ENCODE data around the gene TSPAN16.
"Not testable (repeated sequence)": the region's sequence is repeated elsewhere in the genome, so short reads cannot be mapped to it uniquely, and the experiment has no call there.

The TSPAN16 gene

DNA sequence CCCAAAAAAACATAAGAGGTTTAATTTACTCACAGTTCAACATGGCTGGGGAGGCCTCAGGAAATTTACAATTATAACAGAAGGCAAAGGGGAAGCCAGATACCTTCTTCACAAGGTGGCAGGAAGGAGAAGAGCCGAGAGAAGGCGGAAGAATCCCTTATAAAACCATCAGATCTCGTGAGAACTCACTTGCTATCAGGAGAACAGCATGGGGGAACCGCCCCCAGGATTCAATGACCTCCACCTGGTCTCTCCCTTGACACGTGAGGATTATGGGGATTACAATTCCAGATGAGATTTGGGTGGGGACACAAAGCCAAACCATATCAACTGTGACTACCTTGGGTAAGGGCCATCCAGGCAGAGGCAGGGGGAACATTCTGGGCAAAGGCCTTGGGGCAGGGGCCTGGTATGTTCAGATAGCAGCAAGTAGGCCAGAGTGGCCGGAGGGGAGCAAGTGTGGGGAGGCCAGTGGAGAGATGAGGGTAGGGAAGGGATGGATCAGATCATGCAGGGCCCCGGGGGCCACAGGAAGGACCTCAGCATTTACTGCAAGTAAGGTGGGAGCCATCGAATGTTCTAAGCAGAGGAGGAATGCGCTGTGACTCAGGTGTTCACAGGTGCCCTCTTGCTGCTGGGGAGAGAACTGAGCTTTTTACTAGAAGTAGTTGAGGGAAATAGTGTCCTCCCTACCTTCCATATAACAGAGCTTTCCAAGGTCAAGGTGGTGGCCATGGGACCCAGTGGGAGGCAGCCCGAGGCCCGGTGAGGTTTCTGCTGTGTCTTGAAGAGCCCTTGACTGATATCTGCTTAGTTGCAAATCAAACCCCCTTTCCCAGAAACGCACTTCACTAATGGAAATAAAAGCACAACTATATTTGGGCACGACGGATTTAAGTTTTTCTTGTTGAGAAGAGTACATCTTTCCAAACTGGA, 25.5 kb downstream of the TSPAN16 start:
- no peak for DNase-seq

DNA sequence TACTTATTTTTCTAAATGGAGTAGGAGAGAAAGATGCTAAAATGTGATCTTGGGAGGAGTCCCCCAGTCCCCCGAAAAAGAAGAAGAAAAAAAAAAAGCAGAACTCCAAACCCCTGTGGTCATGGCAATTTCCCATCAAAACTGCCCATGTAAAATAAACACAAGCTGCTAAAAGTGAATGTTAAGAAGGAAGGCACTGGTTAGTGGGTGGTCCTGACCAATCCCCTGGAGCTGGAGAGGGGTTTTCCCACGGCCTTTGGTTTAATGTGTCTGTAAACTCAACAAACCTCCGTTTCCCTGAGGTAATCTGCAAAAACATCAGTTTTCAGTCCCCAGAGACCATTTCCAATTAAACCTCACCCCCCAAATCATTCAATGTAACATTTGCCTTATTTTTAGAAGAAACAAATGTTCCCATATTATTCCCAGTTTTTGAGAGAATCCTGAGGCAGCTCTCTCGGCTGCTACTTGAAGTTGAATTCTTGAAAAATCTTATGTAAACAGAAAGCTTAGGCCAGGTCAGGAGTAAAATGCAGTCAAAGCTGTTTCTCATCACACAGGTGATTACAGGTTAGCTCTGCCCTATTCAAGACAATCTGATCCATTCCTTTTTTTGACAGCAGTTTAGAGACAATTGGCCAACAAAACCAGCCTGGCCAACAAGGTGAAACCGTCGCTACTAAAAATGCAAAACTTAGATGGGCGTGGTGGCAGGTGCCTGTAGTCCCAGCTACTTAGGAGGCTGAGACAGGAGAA, 26.5 kb downstream of the TSPAN16 start:
- DNase-seq, result peak in 1 of 2 donors; percentile 22

DNA sequence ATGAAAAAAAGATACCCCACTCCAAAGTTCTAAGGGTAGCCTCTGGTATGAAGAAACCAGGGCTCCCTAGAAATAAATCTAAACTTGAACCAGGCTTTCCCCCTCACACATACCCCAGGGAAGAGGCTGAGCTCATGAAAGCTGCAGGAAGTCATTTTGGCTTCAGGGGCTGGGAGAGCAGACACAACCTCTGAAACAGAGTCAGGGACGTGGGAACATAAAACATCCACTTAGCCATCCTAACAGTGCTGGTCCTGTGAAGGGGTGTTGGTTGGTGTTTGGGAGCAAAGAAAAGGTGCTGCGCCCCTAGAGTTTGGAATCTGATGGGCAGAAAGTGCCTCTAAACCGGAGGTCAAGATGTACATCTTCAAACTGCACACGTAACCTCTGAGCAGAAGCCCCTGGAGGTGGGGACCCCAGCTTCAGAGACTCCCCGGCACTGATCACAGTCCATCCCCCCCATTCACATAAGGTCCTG, 27.7 kb downstream of the TSPAN16 start:
- DNase-seq, result no peak

DNA sequence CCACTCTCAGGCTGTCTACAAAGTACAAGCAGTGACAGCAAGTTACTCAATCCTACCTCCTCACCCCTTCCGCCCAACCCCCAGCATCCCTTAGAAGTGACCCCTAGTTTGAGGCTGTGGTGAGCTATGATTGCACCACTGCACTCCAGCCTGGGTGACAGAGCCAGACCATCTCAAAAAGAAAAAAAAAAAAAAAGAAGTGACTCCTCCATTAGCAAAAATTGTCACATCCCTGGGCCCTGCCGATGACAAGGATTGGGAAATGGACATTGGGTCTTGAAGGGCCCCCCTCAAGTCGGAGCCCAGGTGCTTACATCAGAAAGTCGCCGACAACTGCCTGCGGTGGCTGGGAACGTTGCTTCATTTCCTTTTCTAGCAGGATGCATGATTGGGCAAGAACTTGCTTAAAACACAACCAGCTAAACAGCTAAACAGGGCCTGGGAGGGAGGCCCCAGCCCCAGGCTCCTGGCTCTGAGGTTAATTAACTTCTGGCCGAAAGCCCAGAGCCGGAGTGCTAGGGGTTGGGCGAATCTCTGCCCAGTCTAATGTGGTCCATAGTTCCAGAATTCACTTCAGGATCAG, 28.2 kb downstream of the TSPAN16 start:
- DNase-seq, result peak; percentile 34 to 70

DNA sequence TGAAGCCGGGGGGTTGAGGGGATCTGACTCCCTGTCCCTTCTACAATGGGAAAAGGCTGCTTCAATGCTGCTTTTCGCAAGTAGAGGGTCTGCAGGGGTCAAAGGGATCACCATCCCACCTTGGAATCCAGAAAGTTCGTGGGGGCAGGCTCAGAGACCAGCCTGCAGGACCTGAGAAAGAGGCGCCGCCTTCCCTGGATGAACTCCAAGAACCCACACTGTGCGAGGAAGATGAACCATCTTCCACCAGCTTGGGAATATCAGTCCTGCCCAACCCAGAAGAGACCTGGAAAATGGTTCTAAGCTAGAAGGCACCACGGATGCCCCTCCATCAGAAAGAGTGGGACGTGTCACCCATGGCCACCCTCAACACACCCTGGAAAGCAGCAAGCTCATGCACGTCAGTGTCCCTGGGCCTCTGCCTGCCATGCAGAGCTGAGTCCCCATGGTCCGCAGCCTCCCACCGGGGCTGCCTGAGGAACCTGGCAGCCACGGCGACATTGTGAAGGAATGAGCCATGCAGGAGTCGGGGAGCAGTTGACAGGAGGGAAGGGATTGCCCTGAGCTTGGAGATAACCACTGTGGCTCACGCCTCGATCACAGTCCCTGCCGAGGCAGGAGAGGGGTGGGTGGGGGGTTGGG, 28.9 kb downstream of the TSPAN16 start:
- DNase-seq, result no peak

DNA sequence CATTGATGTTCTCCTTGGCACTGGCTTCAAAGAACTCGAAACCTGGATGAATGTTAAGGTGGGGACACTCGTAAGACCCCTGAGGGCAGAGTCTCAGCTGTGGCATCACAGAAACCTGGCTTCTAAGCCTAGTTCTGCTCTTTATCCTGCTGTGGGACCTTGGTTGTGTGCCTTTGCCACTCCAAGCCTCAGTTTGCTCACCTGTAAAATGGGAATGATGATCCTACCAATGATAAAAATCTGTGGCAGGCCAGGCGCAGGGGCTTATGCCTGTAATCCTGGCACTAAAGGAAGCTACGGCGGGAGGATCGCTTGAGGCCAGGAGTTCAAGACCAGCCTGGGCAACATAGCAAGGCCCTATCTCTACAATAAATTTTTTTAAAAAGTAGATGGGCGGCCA, 29.6 kb downstream of the TSPAN16 start:
- no peak for DNase-seq

DNA sequence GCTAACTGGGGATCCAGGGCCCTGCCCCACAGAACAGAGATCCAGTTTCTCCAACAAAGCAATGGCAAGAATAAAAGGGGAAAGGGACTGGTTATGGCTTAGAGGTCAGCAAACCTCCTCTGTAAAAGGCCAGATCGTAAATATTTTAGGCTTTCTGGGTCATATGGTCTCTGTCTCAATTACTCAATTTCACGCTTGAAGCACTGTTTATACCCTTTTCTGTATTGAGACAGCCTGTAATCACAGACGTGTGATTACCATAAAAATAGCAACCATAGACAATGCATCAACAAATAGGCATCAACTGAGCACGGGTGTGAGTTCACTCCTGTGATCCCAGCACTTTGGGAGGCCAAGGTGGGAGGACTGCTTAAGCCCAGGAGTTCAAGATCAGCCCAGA, 34.2 kb downstream of the TSPAN16 start:
- DNase-seq, result no peak

DNA sequence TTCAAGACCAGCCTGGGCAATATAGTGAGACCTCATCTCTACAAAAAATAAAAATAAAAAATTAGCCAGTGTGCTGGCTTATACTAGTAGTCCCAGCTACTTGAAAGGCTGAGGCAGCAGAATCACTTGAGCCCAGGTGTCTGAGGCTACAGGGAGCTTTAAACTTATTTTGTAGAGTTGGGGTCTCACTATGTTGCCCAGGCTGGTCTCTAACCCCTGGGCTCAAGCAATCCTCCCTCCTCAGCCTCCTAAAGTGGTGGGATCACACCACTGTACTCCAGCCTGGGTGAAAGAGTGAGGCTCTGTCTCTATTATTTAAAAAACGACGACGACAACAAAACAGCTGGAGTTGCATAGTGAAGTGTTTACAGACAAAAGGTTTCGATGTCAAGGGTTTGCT, 35.5 kb downstream of the TSPAN16 start:
- DNase-seq, result no peak

DNA sequence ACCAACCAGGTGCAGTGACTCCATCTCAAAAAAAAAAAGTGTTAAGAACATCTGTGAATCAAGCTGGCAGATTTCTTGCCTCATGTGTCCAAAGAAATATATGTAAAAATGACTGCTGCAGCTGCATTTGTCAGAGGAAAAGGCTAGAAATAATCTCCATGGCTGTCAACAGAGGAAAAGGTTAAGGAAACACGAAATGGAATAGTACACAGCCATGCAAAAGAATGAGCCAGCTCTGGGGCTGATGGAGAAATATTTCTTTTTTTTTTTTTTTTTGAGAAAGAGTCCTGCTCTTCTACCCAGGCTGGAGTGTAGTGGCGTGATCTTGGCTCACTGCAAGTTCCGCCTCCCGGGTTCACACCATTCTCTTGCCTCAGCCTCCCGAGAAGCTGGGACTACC, 36.9 kb downstream of the TSPAN16 start:
- no peak for DNase-seq

DNA sequence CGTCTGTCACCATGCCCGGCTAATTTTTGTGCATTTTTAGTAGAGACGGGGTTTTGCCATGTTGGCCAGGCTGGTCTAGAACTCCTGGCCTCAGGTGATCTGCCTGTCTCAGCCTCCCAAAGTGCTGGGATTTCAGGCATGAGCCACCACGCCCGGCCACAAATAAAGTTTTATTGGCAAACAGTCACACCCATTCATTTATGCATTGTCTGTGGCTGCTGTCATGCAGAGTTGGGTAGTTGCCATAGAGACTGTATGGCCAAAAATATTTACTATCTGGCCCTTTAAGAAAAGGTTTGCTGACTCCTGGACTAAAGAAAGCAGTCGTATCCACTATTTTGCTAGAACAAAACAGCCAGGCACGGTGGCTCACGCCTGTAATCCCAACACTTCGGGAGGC, 37.9 kb downstream of the TSPAN16 start:
- not testable (repeated sequence) for DNase-seq

DNA sequence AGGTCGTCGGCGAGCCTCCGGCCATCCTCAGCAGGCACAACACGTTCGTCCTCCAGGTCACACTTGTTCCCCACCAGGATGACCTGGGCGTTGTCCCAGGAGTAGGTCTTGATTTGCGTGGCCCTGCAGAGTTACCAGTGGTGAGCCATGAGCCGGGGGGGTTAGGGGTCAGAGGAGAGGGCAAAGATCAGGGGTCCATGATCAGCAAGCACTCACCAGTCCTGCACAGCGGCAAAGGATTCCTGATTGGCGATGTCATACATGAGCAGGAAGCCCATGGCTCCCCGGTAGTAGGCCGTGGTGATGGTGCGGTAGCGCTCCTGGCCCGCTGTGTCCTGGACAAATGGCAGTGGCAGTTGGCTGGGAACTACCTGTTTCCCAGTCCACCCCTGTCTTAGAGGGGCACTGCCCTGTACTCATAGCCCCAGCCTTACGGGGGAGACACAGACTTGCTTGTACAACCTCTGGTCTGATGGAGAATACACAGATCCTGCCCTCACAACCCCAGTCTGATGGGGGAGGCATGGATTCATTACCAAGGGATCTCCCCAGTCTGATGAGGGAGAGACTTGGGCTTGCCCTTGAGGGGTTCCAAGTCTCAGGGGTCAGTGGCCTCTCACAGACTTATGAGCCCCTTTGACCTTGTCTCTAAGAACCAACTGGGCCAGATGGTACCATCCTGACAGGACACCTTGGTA, 39.6 kb downstream of the TSPAN16 start:
- no peak for DNase-seq

DNA sequence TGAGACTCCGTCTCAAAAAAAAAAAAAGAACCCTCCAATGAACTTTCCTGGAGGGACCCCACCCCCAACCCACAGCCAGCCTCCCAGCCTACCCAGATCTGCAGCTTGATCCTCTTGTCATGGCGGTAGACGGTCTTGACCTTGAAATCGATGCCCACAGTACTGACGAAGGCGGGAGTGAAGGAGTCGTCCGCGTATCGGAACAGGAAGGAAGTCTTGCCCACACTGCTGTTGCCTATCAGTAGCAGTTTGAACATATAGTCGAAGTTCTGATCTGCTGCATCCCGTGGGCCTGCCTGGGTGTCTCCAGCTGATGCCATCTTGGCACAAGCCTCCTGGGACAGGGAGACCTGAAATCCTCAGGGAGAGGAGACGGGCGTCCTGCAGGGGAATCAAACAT, 41.1 kb downstream of the TSPAN16 start:
- peak in 1 of 2 donors; percentile 19 for DNase-seq

DNA sequence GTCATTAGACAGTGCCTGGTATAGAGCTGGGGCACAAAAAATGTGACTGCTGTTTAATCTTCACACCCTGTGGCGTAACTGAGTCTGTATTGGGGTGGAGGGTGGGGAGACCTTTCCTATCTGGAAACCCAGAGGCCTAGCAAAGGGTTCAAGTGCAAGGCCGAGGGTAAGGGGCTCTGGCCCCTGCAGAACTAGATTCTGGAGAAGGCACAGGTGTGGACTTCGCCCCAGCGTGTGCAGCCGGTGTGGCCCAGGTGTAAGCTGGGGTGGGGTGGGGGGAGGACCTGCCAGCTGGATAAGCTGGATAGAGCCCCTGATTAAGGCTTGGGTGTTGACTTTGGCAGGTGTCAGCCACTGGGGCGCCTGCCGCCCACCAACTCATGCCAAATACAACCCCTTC, 42.2 kb downstream of the TSPAN16 start:
- DNase-seq, result no peak

DNA sequence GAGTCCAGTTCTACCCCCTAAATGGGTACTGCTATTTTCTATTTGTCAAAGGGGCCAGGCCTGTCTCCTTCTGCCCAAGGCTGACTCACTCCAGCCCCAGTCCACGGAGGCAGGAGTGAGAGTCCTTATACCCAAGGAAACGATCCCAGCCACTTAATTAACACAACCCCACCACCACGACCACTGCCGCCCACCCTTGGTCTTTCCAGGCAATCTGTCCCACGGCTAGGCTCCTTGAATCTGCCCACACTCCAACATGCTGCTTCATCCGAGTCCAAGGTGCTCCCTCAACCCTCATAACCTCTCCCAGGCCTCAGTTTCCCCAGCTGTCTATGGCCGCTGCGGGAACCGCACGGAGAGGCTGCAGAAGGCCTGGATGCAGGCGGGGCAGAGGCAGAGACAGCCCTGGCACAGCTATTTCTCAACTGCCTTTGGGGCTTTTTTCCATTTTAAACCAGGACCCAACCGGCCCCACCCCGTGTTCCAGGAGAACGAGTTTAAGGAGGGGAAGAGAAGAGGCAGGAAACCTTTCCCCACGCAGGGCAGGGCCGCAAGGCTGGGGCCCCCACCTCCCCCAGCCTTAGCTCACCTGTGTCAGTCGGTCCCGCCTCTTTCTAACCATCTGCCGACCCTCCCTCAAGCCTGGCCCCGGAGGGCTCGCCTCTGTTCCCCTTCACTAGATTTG, 42.8 kb downstream of the TSPAN16 start:
- DNase-seq, result no peak

DNA sequence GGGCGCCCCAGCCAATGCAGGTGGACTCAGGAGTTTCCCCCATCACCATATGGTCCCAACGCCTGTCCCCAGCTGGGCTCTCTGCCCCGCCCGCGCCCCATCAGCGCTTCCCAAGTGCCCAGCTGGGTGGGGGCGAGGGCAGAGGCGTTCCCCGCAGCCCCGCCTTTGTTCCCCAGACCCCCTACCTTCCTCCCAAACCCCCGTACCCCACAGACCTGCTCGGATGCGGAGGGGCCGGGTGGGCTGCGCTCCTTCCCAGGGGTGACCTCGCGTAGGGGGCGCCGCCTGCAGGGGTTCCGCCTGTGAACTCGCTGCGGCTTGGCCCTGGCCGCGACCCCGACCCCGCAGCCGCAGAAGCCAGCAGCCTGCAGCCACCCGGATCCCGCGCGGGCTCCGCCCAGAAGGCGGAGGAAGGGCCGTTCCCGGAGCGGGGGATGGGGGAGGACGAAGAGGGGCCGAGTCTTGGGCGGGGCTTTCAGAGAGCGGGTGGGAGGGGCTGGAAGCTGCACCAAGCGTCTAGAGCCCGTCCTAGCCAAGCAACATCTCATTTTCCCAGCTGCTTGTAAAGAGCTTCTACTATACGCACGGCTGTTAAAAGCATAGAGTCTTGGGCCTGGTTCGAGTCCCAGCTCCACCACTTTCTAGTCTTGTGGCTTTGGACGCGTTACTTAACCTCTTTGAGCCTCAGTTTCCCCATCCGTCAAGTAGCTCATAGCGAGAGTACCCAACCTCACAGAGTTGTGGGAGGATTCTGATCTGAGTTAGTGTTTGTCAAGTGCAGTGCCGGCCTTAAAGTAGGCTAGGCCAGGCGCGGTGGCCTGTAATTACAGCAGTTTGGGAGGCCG, 43.5 kb downstream of the TSPAN16 start, which contains the start of gene RAB3D:
RAB3D (minus strand) TSS at position 404 of the 845 bp plus-strand sequence. CDS start 2,258 bp downstream, outside the sequence.
- peak; percentile 83 to 85 for DNase-seq

DNA sequence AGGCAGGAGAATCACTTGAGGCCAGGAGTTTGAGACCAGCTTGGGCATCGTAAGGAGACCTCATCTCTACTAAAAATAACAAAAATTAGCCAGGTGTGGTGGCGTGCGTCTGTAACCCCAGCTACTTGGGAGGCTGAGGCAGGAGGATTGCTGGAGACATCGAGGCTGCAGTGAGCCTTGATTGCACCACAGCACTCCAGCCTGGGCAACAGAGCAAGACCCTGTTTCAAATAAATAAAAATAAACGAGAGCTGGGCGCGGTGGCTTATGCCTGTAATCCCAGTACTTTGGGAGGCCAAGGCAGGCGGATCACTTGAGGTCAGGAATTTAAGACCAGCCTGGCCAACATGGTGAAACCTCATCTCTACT, 44.1 kb downstream of the TSPAN16 start:
- not testable (repeated sequence) for DNase-seq

DNA sequence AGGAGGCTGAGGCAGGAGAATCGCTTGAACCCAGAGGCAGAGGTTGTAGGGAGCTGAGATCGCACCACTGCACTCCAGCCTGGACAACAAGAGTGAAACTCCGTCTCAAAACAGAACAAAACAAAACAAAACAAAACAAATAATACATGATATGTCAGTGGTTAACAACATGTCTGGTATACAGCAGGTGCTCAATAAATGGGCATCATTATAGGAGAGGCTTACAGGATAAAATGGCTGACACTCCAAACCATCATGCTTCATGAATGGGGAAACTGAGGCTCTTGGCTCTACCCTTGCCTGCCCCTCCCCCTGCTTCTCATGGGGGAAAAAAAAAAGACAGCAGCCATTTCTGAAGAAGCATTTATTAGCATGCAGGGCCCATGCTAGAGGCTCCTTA, 46.5 kb downstream of the TSPAN16 start:
- no peak for DNase-seq

DNA sequence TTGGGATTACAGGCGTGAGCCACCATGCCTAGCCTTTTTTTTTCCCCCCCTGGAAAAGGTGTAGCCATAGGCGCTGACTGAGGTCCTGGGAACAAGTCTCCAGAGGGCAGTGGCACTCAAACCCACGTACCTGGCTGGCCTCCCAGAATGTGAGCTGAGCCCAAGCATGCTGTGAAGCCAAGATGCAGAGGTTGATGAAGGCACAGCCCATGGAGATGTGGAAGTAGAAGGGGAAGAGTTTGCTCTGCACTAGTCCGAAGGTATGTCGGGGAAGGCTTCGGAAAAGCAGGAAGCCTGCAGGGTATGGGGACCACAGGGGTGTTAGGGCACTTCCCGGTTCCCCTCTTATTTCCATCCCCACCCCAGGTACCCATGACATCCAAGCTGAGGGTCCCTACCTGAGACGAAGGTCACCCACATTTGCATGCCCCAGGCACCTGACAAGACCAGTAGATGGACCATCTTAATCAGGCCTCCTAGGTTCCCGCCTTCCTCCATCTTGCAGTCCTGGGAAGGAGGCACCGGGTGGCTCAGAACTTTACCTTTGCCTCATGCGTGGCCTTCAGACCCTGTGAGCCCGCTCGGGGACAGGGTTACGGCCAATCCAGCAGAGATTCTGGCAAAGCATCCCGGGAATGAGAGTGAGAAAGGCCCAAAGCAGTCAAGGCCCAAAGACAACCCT, 49.3 kb downstream of the TSPAN16 start:
- DNase-seq, result no peak

DNA sequence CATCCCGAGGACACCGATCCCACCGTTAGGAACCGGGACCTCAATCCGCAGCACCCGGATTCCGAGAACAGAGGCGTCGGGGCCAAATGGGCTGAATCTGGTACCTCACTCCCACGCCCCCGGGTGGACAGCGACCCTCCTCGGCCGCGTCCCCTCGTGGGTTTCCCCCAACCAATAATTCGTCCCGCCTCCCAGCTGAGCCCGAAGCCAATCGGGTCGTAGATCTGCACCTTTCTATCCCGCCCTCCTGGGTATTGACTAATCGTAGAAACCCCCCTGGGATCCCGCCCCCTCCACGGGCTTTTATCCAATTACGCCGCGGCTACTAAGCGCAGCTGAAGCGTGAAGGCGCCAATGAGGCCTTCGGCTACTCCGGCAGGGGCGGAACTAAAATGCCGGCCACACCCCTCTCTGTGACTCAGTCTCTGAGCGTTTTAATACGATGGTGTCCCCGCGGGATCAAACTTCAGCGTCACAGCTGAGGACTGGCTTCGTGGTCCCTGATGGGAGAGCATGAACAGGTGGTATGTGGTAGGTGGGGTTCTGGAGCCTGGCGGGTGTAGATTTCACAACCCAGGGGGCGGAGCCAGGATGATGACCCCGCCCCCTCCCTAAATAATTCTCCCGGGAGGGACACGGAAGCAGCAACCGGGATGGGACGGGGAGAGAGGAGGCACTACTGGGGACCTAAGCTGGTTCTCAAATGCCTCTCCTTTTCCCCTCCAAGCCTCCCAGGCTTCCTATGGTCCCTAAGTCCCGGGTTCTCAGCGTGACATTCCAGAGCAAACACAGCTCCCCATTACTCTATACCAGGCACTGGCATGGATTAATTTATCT, 50.4 kb downstream of the TSPAN16 start, which contains the start of the genes CCDC159 and TMEM205:
CCDC159 (plus strand) TSS at position 416 of the 837 bp plus-strand sequence; CDS start at position 504, 88 bp downstream.
TMEM205 (minus strand) TSS at position 165 of the 837 bp plus-strand sequence. CDS start 649 bp downstream, outside the sequence.
- peak; percentile 99 for DNase-seq
